Ishikawa (cell line): ENCODE measurements around the gene SMDT1.

Experiments used
- CEBPB ChIP-seq: IDR thresholded peaks from 2 replicates; pipeline ENCODE4 v1.6.1; 2012
- CREB1 ChIP-seq: IDR thresholded peaks from 2 replicates; pipeline ENCODE4 v1.6.1; 2012; ENCODE audit warnings: low read depth
- EGR1 ChIP-seq: IDR thresholded peaks from 2 replicates; pipeline ENCODE4 v1.6.1; 2012
- EP300 ChIP-seq: IDR thresholded peaks from 2 replicates; pipeline ENCODE4 v1.6.1; 2012; ENCODE audit warnings: borderline replicate concordance
- RAD21 ChIP-seq: IDR thresholded peaks from 2 replicates; pipeline ENCODE4 v1.6.1; 2012; ENCODE audit warnings: low read depth
- TAF1 ChIP-seq: IDR thresholded peaks from 2 replicates; pipeline ENCODE4 v1.6.1; 2012; ENCODE audit warnings: low read depth, mild to moderate bottlenecking
- TCF12 ChIP-seq: IDR thresholded peaks from 2 replicates; pipeline ENCODE4 v1.6.1; 2012; ENCODE audit warnings: low read depth
- YY1 ChIP-seq: IDR thresholded peaks from 2 replicates; pipeline ENCODE4 v1.6.1; 2012; ENCODE audit warnings: low read depth
- ZBTB7A ChIP-seq: IDR thresholded peaks from 2 replicates; pipeline ENCODE4 v1.6.1; 2012; ENCODE audit warnings: low read depth
- TF ChIP-seq, protein P1 (sequence below): IDR thresholded peaks from 2 replicates; pipeline ENCODE4 v1.6.1; 2012; ENCODE audit warnings: low read depth, mild to moderate bottlenecking
- TF ChIP-seq, protein P2 (sequence below): IDR thresholded peaks from 2 replicates; pipeline ENCODE4 v1.6.1; 2012

DNA sequence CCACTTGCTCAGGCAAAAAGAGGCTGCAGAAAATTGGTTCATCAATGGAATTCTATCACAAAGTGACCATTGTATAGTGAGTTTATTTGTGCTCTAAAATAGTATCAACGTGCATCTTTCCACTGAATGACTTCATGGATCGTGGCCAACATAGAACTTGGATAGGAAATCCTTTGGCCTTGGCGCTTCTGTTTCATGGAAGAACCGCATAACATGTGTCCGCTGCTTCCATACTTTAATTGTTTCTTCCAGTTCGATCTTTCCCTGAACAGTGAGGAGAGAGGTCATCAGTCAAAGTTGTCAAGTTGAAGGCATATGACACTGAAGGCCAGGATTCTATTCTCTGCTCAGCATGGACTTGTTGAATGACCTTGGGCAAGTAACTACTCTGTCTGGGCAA lies 6.6 kb downstream of the SMDT1 start:
- TF ChIP-seq, protein P1, sequence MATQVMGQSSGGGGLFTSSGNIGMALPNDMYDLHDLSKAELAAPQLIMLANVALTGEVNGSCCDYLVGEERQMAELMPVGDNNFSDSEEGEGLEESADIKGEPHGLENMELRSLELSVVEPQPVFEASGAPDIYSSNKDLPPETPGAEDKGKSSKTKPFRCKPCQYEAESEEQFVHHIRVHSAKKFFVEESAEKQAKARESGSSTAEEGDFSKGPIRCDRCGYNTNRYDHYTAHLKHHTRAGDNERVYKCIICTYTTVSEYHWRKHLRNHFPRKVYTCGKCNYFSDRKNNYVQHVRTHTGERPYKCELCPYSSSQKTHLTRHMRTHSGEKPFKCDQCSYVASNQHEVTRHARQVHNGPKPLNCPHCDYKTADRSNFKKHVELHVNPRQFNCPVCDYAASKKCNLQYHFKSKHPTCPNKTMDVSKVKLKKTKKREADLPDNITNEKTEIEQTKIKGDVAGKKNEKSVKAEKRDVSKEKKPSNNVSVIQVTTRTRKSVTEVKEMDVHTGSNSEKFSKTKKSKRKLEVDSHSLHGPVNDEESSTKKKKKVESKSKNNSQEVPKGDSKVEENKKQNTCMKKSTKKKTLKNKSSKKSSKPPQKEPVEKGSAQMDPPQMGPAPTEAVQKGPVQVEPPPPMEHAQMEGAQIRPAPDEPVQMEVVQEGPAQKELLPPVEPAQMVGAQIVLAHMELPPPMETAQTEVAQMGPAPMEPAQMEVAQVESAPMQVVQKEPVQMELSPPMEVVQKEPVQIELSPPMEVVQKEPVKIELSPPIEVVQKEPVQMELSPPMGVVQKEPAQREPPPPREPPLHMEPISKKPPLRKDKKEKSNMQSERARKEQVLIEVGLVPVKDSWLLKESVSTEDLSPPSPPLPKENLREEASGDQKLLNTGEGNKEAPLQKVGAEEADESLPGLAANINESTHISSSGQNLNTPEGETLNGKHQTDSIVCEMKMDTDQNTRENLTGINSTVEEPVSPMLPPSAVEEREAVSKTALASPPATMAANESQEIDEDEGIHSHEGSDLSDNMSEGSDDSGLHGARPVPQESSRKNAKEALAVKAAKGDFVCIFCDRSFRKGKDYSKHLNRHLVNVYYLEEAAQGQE, result no peak
- TF ChIP-seq EP300, result no peak
- TF ChIP-seq ZBTB7A, result no peak
- TF ChIP-seq TAF1, result no peak
- no peak for TF ChIP-seq CREB1
- no peak for TF ChIP-seq CEBPB
- TF ChIP-seq, protein P2, sequence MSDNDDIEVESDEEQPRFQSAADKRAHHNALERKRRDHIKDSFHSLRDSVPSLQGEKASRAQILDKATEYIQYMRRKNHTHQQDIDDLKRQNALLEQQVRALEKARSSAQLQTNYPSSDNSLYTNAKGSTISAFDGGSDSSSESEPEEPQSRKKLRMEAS, result no peak
- TF ChIP-seq YY1, result no peak
- TF ChIP-seq RAD21, result no peak
- no peak for TF ChIP-seq EGR1
- TF ChIP-seq TCF12, result no peak
